GF-D8 (cell line): ENCODE data around the gene HOPX.
"Not testable (repeated sequence)": the region's sequence is repeated elsewhere in the genome, so short reads cannot be mapped to it uniquely, and the experiment has no call there.

ENCODE experiments used
- DNase-seq: peaks from one replicate; lab custom pipeline; 2025; lab: John Stamatoyannopoulos, UW

Gene HOPX

GRCh38 chr4:56681158-56681852 is at the start of gene HOPX:
TSS of gene HOPX (minus strand) at chr4:56681296. CDS start at chr4:56657816, 23,480 bp downstream.
- no peak for DNase-seq

DNA sequence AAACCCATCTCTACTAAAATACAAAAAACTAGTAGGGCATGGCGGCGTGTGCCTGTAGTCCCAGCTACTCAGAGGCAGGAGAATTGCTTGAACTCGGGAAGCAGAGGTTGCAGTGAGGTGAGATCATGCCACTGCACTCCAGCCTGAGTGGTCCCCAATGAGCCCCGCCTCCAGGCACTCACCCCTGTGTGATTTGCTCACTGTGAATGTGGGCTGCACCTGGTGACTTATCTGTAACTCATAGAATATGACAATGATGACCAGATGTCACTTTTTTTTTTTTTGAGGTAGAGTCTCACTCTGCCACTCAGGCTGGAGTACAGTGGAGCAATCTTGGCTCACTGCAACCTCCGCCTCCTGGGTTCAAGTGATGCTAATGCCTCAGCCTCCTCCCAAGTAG is 49.0 kb upstream of the HOPX start:
- DNase-seq = no peak

- no peak for DNase-seq
Measured at GRCh38 chr4:56728512-56728911, 47.4 kb upstream of the HOPX start.

DNA sequence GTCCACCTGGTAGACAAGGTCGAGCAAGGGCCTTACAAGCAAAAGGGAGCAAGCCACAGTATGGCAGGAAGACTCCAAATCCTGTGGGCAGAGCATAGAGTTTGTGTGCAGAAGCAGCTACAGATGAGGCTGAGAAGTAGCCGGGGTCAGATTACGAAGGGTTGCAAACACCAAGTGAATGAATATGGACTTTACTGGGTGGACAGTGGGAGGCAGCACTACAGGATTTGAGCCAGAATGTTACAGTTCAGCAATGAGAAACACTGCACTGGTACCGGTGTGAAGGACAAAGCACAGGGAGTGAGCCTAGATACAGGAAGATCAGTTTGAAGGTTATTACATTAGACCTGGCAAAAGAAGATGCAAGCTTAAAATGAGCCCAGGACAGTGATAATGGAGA is 46.1 kb upstream of the HOPX start:
- DNase-seq = no peak

- DNase-seq = not testable (repeated sequence)
Measured at GRCh38 chr4:56726593-56726992, 45.5 kb upstream of the HOPX start.

DNA sequence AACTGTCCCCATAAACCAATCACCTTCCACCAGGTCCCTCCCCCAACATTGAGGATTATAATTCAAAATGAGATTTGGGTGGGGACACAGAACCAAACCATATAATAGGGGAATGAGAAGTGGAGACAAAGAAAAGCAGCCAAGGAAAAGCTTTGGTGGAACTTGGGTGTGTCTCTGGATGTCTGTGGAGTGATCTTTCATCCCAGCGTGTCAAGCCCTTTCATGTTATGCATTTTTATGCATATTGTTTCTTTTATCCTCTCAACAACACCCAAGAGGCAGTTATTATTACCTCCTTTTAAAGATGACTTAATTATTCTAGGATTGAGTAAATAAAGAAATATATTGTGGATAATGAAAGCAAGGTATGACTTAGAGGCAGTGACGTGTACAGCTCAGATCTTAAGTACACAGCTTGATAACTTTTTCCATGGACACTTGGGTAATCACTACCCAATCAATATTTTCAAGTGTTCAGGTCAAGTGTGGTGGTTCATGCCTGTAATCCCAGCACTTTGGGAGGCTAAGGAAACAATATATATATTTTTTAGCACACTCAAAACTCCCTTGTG is 42.6 kb upstream of the HOPX start:
- no peak for DNase-seq

DNA sequence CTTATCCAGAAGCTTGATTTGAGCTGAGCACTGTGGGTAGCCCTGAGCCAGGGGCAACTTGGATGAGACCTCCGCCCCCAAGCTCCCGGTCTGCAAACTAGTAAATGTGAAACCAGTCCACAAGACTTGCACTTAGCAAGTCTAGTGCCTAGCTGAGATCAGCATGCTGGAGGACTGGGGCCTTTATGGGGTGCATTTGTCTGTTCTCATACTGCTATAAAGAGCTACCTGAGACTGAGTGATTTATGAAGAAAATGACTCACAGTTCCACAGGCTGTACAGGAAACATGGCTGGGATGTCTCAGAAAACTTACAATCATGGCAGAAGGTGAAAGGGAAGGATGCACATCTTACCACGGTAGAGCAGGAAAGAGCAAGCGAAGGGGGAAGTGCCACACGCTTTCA is 42.1 kb upstream of the HOPX start:
- no peak for DNase-seq

DNA sequence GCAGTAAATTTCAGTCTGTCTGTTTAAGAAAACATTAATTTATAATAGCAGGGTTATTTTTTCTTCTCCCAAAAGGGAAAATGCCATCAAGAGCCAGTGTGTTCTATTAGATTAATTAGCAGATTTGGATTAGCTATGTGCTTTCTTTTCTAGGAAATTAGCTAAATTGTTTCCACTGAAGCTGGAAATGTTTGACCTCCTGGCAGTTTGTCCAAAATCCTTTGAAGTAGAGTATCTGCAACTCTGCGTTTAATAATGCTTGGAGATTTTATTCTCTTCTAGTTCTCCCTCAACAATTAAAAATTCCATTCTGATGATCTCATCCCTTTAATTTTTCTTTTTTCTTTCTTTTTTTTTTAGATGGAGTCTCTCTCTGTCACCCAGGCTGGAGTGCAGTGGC is 27.1 kb upstream of the HOPX start:
- no peak for DNase-seq

DNA sequence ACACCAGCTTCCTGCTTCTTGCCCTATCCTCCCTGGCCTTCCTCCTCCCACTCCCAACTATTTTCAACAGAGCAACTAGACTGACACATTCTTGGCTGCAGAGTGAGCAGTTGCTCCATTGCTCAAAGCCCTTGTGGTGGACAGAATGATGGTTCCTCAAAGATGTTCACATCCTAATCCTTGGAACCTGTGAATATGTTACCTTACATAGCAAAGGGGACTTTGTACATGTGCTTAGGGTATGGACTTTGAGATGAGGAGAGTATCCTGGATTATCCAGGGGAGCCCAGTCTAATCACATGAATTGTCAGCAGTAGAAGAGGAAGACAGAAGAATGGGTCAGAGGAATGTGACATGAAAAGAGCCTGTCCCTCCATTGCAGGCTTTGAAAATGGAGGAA is 24.9 kb upstream of the HOPX start:
- no peak for DNase-seq

DNA sequence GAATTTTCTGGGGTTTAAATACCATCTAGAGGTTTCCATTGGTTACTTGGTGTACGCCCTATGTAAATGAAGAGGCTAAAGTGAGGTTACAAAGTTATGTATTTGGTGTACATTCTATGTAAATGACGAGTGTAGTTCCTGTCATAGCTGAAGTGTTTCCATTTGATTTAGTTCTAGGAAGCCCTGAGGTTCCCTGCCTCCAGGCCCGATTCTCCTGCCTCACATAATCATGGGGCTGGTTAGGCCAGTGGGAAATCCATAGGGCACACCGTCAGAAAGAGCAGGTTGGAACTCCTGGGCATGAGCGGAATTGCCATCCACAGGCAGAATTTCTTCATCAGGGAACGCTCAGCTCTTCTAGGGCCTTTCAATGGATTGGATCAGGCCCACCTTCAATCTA is 24.2 kb upstream of the HOPX start:
- no peak for DNase-seq

DNA sequence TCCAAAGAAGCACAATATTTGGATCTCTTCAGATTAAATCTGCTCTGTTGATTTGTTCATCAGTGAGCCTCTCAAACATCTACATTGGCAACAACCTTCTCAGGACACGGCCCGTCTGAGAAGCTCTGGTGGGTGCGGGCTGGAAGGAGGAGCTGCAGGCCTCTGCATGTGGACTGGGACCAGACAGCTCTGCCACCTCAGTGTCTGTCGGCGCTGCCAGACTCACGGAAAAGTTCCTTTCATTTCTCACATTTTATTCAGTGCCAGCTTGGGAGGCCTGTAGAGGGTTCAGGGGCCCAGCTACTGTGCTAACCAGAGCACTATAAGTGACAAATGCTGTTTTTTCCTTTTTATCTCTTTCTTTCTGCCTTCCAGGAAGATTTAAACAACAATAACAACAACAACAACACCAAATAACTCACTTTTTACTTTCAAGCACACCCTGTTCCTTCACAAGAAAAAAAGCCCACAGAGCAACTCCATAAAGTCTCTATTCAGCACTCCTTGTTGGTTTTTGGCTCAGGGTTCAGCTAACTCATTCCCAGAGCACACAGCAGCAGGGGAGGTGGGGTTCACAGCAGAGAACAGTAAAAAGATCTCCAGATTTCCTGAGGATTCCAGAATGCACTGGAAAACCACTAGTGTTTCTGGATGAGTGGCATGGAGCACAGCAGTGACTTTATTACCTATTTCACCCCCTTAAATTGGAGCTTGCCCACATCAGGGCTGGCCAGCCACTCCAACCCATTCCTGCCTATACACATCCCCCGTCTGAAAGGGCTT is 23.2 kb upstream of the HOPX start:
- no peak for DNase-seq

- DNase-seq = no peak
Measured at GRCh38 chr4:56703378-56703777, 22.3 kb upstream of the HOPX start.

DNA sequence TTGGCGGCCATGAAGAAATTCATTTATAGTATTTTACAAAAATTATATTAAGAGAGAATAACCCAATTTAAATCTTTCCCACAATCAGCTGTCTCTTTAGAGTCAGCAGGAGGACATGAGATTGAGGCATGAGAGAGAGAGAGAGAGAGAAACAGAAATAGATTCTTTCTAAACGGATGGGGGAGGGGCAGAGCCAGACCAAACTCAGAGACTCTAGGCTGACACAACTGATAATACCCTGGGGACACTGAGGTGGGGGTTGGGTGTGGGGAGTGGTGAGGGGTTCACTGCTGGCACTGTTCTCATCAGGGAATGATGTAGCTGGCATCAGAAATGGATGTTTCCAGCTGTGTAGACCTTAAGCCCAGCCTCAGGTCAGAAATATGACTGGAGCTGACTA is 20.5 kb upstream of the HOPX start:
- DNase-seq = no peak

GRCh38 chr4:56701161-56701480 is 20.0 kb upstream of the HOPX start:
- no peak for DNase-seq

DNA sequence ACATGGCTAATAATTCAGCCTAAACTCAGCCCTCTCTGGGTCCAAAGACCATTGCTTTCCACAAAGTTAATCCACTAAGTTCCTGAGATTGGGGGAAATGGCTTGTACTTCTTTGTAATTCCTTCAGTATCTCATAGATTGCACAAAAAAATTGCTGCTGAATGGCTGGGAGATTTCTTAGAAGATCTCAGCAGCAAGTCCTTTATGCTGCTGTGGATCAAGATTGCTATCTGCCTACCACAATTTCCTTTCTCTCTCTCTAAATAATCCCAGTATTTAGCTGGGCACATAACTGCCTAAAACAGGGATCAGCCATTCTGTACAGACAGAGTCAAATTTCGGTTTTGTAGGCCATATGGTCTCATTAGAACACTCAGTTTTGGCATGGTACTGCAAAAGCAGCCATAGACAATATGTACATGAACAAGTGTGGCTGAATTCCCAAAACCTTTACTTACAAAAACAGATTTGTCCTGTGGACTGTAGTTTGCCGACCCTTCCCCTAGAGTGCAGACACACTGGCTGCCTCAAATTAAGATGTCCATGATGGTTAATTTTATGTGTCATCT is 18.5 kb upstream of the HOPX start:
- DNase-seq = no peak

DNA sequence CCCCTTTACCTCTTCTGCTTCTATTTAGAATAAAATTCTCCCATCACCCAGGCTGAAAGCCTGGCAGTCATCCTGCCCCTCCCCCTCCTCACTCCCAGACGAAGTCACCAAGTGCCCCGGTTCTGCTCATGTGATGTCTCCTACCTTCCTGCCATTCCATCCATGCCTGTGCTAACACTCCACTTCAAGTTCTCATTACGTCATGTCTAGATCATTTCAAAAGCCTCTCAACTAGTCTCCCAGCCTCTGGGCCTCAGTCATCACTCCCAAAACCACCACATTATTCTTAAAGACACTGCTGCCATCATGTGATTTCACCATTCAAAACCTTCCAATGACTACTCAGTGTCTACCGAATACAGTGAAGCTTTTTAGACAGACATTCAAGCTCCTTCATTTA is 17.2 kb upstream of the HOPX start:
- no peak for DNase-seq

DNA sequence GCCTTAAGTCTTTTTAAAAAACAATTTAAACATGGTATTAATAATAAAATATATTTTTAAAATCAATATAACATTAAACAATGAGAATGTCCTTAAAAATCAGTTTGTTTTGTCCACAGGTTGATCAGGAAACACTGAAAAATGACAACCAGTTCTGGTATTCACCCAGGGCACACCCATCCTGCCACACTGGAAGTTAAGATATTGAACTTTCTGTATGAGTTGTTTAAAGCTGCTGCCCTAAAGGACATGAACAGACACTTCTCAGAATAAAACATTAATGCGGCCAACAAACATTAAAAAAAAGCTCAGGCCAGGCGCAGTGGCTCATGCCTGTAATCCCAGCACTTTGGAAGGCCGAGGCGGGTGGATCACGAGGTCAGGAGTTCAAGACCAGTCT is 15.0 kb upstream of the HOPX start:
- no peak for DNase-seq

- DNase-seq = not testable (repeated sequence)
Measured at GRCh38 chr4:56693476-56693875, 12.4 kb upstream of the HOPX start.

DNA sequence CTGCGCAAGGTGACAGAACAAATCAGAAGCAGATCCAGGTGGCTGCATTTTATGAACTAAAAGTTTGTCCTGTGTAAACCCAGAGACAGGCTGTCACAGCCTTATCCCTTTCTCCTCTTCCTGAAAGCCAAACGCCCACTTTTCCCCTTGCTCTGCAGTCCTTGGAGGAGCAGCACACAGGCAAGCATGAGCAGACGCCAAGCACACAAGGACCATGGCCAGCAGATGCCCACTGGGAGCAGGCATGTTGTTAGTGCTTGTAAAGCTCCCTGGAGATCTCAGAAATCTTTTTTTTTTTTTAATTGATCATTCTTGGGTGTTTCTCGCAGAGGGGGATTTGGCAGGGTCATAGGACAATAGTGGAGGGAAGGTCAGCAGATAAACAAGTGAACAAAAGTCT is 11.5 kb upstream of the HOPX start:
- DNase-seq = no peak

GRCh38 chr4:56691425-56691824 is 10.3 kb upstream of the HOPX start:
- no peak for DNase-seq

DNA sequence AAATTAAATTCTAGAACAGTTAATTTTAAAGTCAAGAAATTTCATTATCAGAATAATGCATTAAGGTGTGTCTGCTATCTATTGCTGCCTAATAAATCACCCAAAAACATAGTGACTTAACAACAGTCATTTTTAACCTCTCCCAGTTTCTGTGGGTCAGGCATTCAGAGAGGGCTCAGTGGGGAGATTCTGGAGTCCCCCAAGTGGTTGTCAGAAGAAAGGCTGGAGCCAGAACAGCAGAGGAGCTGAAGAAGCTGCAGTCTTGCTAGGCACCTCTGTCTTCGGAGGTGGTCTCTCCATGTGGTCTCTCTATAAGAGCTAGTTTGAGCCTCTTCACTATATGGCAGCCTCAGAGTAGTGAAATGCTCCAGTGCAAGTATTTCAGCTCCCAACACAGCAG is 9.3 kb upstream of the HOPX start:
- no peak for DNase-seq

DNA sequence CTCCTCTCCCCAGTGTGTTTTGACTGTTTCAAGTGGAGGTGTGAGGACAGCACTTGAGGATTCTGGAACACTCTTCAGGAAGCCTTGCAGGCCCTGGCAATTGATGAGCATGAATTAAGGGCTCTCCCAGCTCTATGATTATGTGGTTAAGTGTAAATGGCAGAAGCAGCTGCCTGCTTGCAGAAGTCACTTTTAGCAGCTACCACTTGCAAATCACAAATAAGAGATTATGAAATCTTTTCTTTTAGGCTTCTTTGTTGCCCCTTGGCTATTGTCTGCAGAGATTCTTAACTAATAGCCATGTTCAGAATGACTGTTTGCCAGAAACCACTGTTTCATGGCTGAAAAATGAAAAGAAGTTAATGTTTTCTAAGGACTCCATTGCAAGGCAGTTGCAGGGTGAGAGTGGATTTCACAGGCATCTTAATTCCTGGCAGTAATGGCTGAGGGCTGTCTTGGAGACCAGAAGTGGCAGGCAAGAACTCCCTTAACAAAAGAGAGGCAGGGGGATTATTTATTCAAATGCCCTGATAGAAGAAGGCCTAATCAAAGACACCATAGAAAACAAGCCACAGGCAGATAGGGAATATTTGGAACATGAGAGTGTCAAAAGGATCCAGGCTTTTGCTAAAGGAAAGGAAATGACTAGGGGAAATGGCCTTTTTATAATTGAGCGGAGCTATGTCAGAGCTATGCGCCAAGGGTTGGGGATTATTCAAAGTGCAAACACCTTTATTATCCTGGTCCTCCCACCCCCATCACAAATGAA is 8.3 kb upstream of the HOPX start:
- no peak for DNase-seq
